Posterior cingulate gyrus (tissue), 11 donors: ENCODE results near the gene FAM163B.

Experiments
- DNase-seq, 10 donors: peaks; one replicate each; pipeline versions ENCODE4 v3.0.0 to v3.0.0-alpha.2; 2020 to 2021; ENCODE audit warnings: mixed read lengths in 3 of 10
- intact Hi-C: fragments of 100-400 bp; cut with DNase I; formaldehyde crosslinking; loops from one replicate; pipeline ENCODE4 v1.15.1; 2023

The FAM163B gene

GRCh38 chr9:133558191-133559126, 50.7 kb downstream of the FAM163B start:
- intact Hi-C loops, result no loop called here
- peak in 6 of 10 donors; percentile 55 to 94 (median 72) for DNase-seq

GRCh38 chr9:133557581-133557980, 51.6 kb downstream of the FAM163B start:
- intact Hi-C loops, result no loop called here
- no peak for DNase-seq

- no peak for DNase-seq
These were observed 52.8 kb downstream of the FAM163B start for GRCh38 chr9:133556354-133556753.

GRCh38 chr9:133554729-133555128, 54.5 kb downstream of the FAM163B start:
- no peak for DNase-seq
- intact Hi-C loops, result no loop called here

More at GRCh38 chr9:133556354-133556753, 52.8 kb downstream of the FAM163B start:
- intact Hi-C loops, result no loop called here

GRCh38 chr9:133553973-133554713, 55.0 kb downstream of the FAM163B start:
- intact Hi-C loops, result no loop called here
- no peak for DNase-seq

- intact Hi-C loops, result no loop called here
- DNase-seq, result no peak
These were observed 56.1 kb downstream of the FAM163B start for GRCh38 chr9:133553123-133553522.

GRCh38 chr9:133552236-133552635, 57.0 kb downstream of the FAM163B start:
- intact Hi-C loops, result no loop called here
- no peak for DNase-seq

- intact Hi-C loops, result no loop called here
- DNase-seq, result no peak
These were observed 57.7 kb downstream of the FAM163B start for GRCh38 chr9:133551446-133551845.

- DNase-seq, result no peak
- intact Hi-C loops, result no loop called here
These were observed 62.1 kb downstream of the FAM163B start for GRCh38 chr9:133547116-133547515.

- no peak for DNase-seq
These were observed 62.9 kb downstream of the FAM163B start for GRCh38 chr9:133546287-133546680.

GRCh38 chr9:133545494-133546286, 63.5 kb downstream of the FAM163B start:
- intact Hi-C loops, result no loop called here
- no peak for DNase-seq

More at GRCh38 chr9:133546287-133546680, 62.9 kb downstream of the FAM163B start:
- intact Hi-C loops, result no loop called here

- intact Hi-C loops, result no loop called here
- DNase-seq, result peak in 1 of 10 donors; percentile 88
These were observed 65.3 kb downstream of the FAM163B start for GRCh38 chr9:133543772-133544467.

GRCh38 chr9:133542002-133542401, 67.2 kb downstream of the FAM163B start:
- no peak for DNase-seq
- intact Hi-C loops, result no loop called here

- intact Hi-C loops, result no loop called here
- no peak for DNase-seq
These were observed 68.5 kb downstream of the FAM163B start for GRCh38 chr9:133540698-133541025.

GRCh38 chr9:133539991-133540697, 69.0 kb downstream of the FAM163B start:
- no peak for DNase-seq
- intact Hi-C loops, result loop anchor here (10.0 kb wide), 1 partner anchor 175 kb away; no protein-coding TSS in a partner anchor

GRCh38 chr9:133538851-133539833, 70.0 kb downstream of the FAM163B start:
- DNase-seq, result peak in 2 of 10 donors; percentile 49 to 90
- intact Hi-C loops, result loop anchor here (10.0 kb wide), 1 partner anchor 176 kb away; no protein-coding TSS in a partner anchor

- DNase-seq, result peak in 1 of 10 donors; percentile 82
- intact Hi-C loops, result loop anchor here (10.0 kb wide), 1 partner anchor 177 kb away; no protein-coding TSS in a partner anchor
These were observed 71.0 kb downstream of the FAM163B start for GRCh38 chr9:133538176-133538575.

GRCh38 chr9:133537257-133537656, 71.9 kb downstream of the FAM163B start:
- peak in 1 of 10 donors; percentile 79 for DNase-seq
- intact Hi-C loops, result loop anchor here (10.0 kb wide), 1 partner anchor 178 kb away; no protein-coding TSS in a partner anchor
